H9 (cell line): Measurements from ENCODE around the gene CDC42EP1. TPM values are rescaled to one million over a fixed set of nuclear protein-coding genes. Genes with fewer than 3 reads are reported as not detected.
A peak's percentile ranks its signal among the peaks of the same experiment; 100 is the strongest.

Source experiments
- DNase-seq: peaks from one replicate; pipeline ENCODE4 v3.0.0-alpha.2; 2017
- H2AFZ ChIP-seq: one replicate; pipeline ENCODE4 v1.6.1; 2013; ENCODE audit warnings: mild to moderate bottlenecking, low read length, control low read depth, moderate library complexity
- H2AK5ac ChIP-seq: 2 replicates; pipeline ENCODE4 v1.6.1; 2013; ENCODE audit warnings: low read length, control low read depth, mixed read lengths; ENCODE audit not compliant: insufficient read length
- H2BK120ac ChIP-seq: one replicate; pipeline ENCODE4 v1.6.1; 2013; ENCODE audit warnings: low read depth, mild to moderate bottlenecking, low read length, control low read depth, inconsistent platforms; ENCODE audit not compliant: poor library complexity, severe bottlenecking
- H2BK12ac ChIP-seq: 2 replicates; pipeline ENCODE4 v1.6.1; 2013; ENCODE audit warnings: low read length, control low read depth, mixed read lengths, low read depth; ENCODE audit not compliant: insufficient read length
- H2BK15ac ChIP-seq: 2 replicates; pipeline ENCODE4 v1.6.1; 2013; ENCODE audit warnings: low read depth, low read length, control low read depth
- H2BK20ac ChIP-seq: one replicate; pipeline ENCODE4 v1.6.1; 2013; ENCODE audit warnings: low read depth, mild to moderate bottlenecking, low read length, control low read depth, inconsistent platforms; ENCODE audit not compliant: poor library complexity, severe bottlenecking
- H2BK5ac ChIP-seq: 2 replicates; pipeline ENCODE4 v1.6.1; 2013; ENCODE audit warnings: low read length, control low read depth, mixed read lengths; ENCODE audit not compliant: insufficient read length
- H3K14ac ChIP-seq: 2 replicates; pipeline ENCODE4 v1.6.1; 2013; ENCODE audit warnings: low read length, control low read depth; ENCODE audit not compliant: insufficient read depth
- H3K18ac ChIP-seq: 2 replicates; pipeline ENCODE4 v1.6.1; 2013; ENCODE audit warnings: low read depth, mild to moderate bottlenecking, mixed read lengths, low read length, control low read depth; ENCODE audit not compliant: insufficient read length
- H3K23ac ChIP-seq: 2 replicates; pipeline ENCODE4 v1.6.1; 2013; ENCODE audit warnings: low read length, control low read depth, mixed read lengths, low read depth; ENCODE audit not compliant: insufficient read length
- H3K23me2 ChIP-seq: 2 replicates; pipeline ENCODE4 v1.6.1; 2013; ENCODE audit warnings: low read depth, mild to moderate bottlenecking, mixed read lengths, low read length, control low read depth; ENCODE audit not compliant: insufficient read length, poor library complexity, severe bottlenecking
- H3K27ac ChIP-seq: 2 replicates; pipeline ENCODE4 v1.5.1; 2013; ENCODE audit warnings: low read length, control low read depth, mixed read lengths, low read depth; ENCODE audit not compliant: insufficient read length
- H3K27me3 ChIP-seq: 2 replicates; pipeline ENCODE4 v1.6.1; 2013; ENCODE audit warnings: low read length, control low read depth, inconsistent platforms; ENCODE audit not compliant: insufficient read depth
- H3K4ac ChIP-seq: 2 replicates; pipeline ENCODE4 v1.6.1; 2013; ENCODE audit warnings: low read depth, mild to moderate bottlenecking, control low read depth, inconsistent platforms, low read length, moderate library complexity
- H3K4me1 ChIP-seq: 2 replicates; pipeline ENCODE4 v1.6.1; 2013; ENCODE audit warnings: low read length, control low read depth, inconsistent platforms; ENCODE audit not compliant: insufficient read depth
- H3K4me2 ChIP-seq: 2 replicates; pipeline ENCODE4 v1.6.1; 2013; ENCODE audit warnings: low read length, control low read depth, mixed read lengths; ENCODE audit not compliant: insufficient read length, insufficient read depth
- H3K56ac ChIP-seq: 2 replicates; pipeline ENCODE4 v1.6.1; 2013; ENCODE audit warnings: low read depth, mild to moderate bottlenecking, mixed read lengths, low read length, control low read depth; ENCODE audit not compliant: insufficient read length
- H3K79me1 ChIP-seq: 2 replicates; pipeline ENCODE4 v1.6.1; 2013; ENCODE audit warnings: low read depth, mild to moderate bottlenecking, moderate library complexity, low read length, control low read depth, inconsistent platforms; ENCODE audit not compliant: insufficient read depth, poor library complexity, severe bottlenecking
- H3K79me2 ChIP-seq: 2 replicates; pipeline ENCODE4 v1.6.1; 2013; ENCODE audit warnings: low read length, control low read depth, inconsistent platforms; ENCODE audit not compliant: insufficient read depth
- H3K9ac ChIP-seq: 2 replicates; pipeline ENCODE4 v1.6.1; 2013; ENCODE audit warnings: low read length, control low read depth, mixed read lengths; ENCODE audit not compliant: insufficient read length; ENCODE audit errors: extremely low read depth
- H3K9me3 ChIP-seq: one replicate; pipeline ENCODE4 v1.6.1; 2013; ENCODE audit warnings: low read depth, low read length, inconsistent platforms; ENCODE audit not compliant: control insufficient read depth
- H3T11ph ChIP-seq: one replicate; pipeline ENCODE4 v1.6.1; 2013; ENCODE audit warnings: mild to moderate bottlenecking, low read length, control low read depth, inconsistent platforms
- H4K20me1 ChIP-seq: one replicate; pipeline ENCODE4 v1.6.1; 2013; ENCODE audit not compliant: control insufficient read depth, insufficient read length, insufficient read depth
- H4K5ac ChIP-seq: 2 replicates; pipeline ENCODE4 v1.6.1; 2013; ENCODE audit warnings: low read depth, mild to moderate bottlenecking, mixed read lengths, low read length, control low read depth; ENCODE audit not compliant: insufficient read length
- H4K8ac ChIP-seq: replicated peaks from 2 replicates; pipeline ENCODE4 v1.6.1; 2013; ENCODE audit warnings: low read length, control low read depth, mixed read lengths, low read depth; ENCODE audit not compliant: insufficient read length
- H4K91ac ChIP-seq: 2 replicates; pipeline ENCODE4 v1.6.1; 2013; ENCODE audit warnings: low read depth, mild to moderate bottlenecking, moderate library complexity, mixed read lengths, low read length, control low read depth; ENCODE audit not compliant: insufficient read length
- H3K27ac Mint-ChIP-seq, 3 experiments: 2 replicates in 2 of 3; 3 replicates in 1 of 3; pipeline ENCODE4 v1.8.0; 2020 to 2021; ENCODE audit warnings: mixed read lengths in 3 of 3, mild to moderate bottlenecking in 1 of 3, moderate library complexity in 1 of 3
- H3K27me3 Mint-ChIP-seq: 2 replicates; pipeline ENCODE4 v1.8.0; 2021; ENCODE audit warnings: low read depth, mild to moderate bottlenecking, moderate library complexity, mixed read lengths
- H3K36me3 Mint-ChIP-seq, 3 experiments: 2 replicates in 2 of 3; 3 replicates in 1 of 3; pipeline ENCODE4 v1.8.0; 2020 to 2021; ENCODE audit warnings: low read depth in 3 of 3, mixed read lengths in 3 of 3; ENCODE audit not compliant: insufficient read depth in 1 of 3
- H3K4me1 Mint-ChIP-seq, 2 experiments: 2 replicates each; pipeline ENCODE4 v1.8.0; 2020; ENCODE audit warnings: mixed read lengths in 2 of 2
- H3K4me3 Mint-ChIP-seq, 2 experiments: 2 replicates in 1 of 2; 3 replicates in 1 of 2; pipeline ENCODE4 v1.8.0; 2020 to 2021; ENCODE audit warnings: mild to moderate bottlenecking in 2 of 2, mixed read lengths in 2 of 2, moderate library complexity in 1 of 2
- H3K9me3 Mint-ChIP-seq, 2 experiments: 2 replicates in 1 of 2; 3 replicates in 1 of 2; pipeline ENCODE4 v1.8.0; 2020; ENCODE audit warnings: mild to moderate bottlenecking in 2 of 2, mixed read lengths in 2 of 2, moderate library complexity in 1 of 2
- WGBS: extraction: QIAGEN DNeasy Blood & Tissue Kit; methylation state at CpG from one replicate; pipeline ENCODE4 v1.1.7; 2013; ENCODE audit warnings: missing lambda C conversion rate, low lambda C conversion rate, mixed read lengths; ENCODE audit not compliant: insufficient read length; ENCODE audit errors: extremely low coverage; 5-methylcytosine and 5-hydroxymethylcytosine counted together
- total RNA-seq: library from RNA; stranded (reverse); gene quantifications from 2 replicates; pipeline ENCODE4 v1.2.1, GENCODE V29; 2021
- TF ChIP-seq, protein P1 (sequence below): fragments of 200-600 bp; sonication (generic); conservative IDR thresholded peaks from 3 replicates; pipeline ENCODE4 v1.8.0; 2021; ENCODE audit warnings: antibody characterized with exemption, mild to moderate bottlenecking

CDC42EP1 gene
- total RNA-seq, 1 experiment from 2014 or later: 23.0 TPM

DNA sequence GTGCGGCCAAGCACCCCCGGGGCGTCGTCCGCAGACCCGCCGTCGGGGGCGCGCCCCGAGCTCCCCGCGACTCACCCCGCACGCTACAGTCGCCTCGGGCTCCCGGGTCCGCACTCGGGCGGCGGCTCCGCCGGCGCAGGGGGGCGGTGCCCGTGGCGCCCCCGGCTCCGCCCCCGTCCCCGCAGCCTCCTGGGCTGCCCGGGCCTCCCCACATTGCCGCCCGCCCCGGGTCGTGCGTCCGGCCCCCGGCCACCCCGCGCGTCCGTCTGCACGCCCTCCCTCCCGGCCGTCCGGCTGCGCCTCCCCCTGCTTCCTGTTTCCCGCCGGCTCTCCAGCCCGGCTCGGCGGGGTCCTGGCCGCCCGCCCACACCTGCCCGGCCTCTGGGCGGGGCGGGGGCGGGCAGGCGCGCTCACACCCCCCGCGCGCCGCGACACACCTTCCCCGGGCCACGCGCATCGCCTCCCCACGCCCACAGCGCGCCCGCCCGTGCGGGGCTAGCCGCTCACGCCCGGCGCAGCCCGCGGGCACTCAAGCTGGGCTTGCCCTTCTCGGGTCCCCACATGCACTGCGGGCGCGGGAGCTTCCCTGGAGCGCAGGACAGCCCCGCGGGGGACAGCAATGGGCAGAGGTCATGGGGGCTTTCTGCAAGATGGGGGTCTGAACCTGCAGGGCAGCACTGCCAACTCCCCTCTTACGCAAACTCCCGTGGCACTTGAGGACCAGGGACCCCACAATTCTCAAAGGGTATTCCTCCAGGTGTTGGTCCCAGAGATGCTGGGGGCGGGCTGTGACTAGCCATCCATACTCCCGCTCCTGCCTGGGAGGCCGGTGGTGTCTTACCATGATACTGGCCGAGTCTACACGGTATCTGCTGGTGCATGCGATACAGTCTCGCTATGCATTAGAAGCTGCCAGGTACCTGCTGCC, 40.7 kb upstream of the CDC42EP1 start, which contains the start of gene CARD10:
TSS of gene CARD10 (minus strand) at position 148 of the 928 bp plus-strand sequence. CDS start 215 bp downstream, outside the sequence.
- no peaks in the 10 kb centered on the region for H3K79me1 ChIP-seq
- peaks cover 0 to 14% (median 6%) of the 10 kb centered on the region in 3 experiments; a peak in 4 of 7 replicates for H3K36me3 Mint-ChIP-seq
- H3K4me1 ChIP-seq: no peaks in the 10 kb centered on the region; the same call in 1 of the 2 replicates
- no peak within 1 kb of the TSS for H2AK5ac ChIP-seq
- WGBS: no CpG with 5 or more reads among the region's 99 CpGs
- H2BK15ac ChIP-seq: no peak within 1 kb of the TSS
- no peak within 1 kb of the TSS for H3K18ac ChIP-seq
- H3K27ac ChIP-seq: no peak within 1 kb of the TSS
- H3K9me3 ChIP-seq: no peaks in the 10 kb centered on the region
- H3K4me1 Mint-ChIP-seq: peaks cover 10 to 16% of the 10 kb centered on the region in 2 experiments
- no peak within 1 kb of the TSS for H2AFZ ChIP-seq
- H2BK12ac ChIP-seq: no peak within 1 kb of the TSS
- H4K5ac ChIP-seq: no peak within 1 kb of the TSS
- H3K23ac ChIP-seq: no peak within 1 kb of the TSS
- H3K4me3 Mint-ChIP-seq: peak within 1 kb of the TSS; percentile 65 to 82
- H3K9me3 Mint-ChIP-seq: peaks cover 0 to 4% of the 10 kb centered on the region in 2 experiments; a peak in 2 of 5 replicates
- H2BK120ac ChIP-seq: no peak within 1 kb of the TSS
- H3K27me3 Mint-ChIP-seq: peaks cover 44% of the 10 kb centered on the region
- no peak within 1 kb of the TSS for H3K9ac ChIP-seq
- no peak within 1 kb of the TSS for H2BK5ac ChIP-seq
- no peak within 1 kb of the TSS for H4K91ac ChIP-seq
- H2BK20ac ChIP-seq: no peak within 1 kb of the TSS
- TF ChIP-seq, protein P1, sequence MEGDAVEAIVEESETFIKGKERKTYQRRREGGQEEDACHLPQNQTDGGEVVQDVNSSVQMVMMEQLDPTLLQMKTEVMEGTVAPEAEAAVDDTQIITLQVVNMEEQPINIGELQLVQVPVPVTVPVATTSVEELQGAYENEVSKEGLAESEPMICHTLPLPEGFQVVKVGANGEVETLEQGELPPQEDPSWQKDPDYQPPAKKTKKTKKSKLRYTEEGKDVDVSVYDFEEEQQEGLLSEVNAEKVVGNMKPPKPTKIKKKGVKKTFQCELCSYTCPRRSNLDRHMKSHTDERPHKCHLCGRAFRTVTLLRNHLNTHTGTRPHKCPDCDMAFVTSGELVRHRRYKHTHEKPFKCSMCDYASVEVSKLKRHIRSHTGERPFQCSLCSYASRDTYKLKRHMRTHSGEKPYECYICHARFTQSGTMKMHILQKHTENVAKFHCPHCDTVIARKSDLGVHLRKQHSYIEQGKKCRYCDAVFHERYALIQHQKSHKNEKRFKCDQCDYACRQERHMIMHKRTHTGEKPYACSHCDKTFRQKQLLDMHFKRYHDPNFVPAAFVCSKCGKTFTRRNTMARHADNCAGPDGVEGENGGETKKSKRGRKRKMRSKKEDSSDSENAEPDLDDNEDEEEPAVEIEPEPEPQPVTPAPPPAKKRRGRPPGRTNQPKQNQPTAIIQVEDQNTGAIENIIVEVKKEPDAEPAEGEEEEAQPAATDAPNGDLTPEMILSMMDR: no peak
- no peak within 1 kb of the TSS for H3K4ac ChIP-seq
- H3K27ac Mint-ChIP-seq: no peak within 1 kb of the TSS
- no peak within 1 kb of the TSS for H4K8ac ChIP-seq
- no peak within 1 kb of the TSS for H3T11ph ChIP-seq
- peak within 1 kb of the TSS; percentile 58 for H3K4me2 ChIP-seq
- DNase-seq: no peak
- H3K27me3 ChIP-seq: no peaks in the 10 kb centered on the region; the same call in 1 of the 2 replicates
- H4K20me1 ChIP-seq: no peaks in the 10 kb centered on the region
- H3K23me2 ChIP-seq: peaks cover 4% of the 10 kb centered on the region
- no peak within 1 kb of the TSS for H3K56ac ChIP-seq
- no peaks in the 10 kb centered on the region for H3K79me2 ChIP-seq
- peak within 1 kb of the TSS; percentile 42; the same call in 1 of the 2 replicates for H3K14ac ChIP-seq
